Ishikawa (cell line): ENCODE results near the gene FAM131A.

ENCODE experiments used
- CEBPB ChIP-seq: IDR thresholded peaks from 2 replicates; pipeline ENCODE4 v1.6.1; 2012
- CREB1 ChIP-seq: IDR thresholded peaks from 2 replicates; pipeline ENCODE4 v1.6.1; 2012; ENCODE audit warnings: low read depth
- EP300 ChIP-seq: IDR thresholded peaks from 2 replicates; pipeline ENCODE4 v1.6.1; 2012; ENCODE audit warnings: borderline replicate concordance
- FOXM1 ChIP-seq: IDR thresholded peaks from 2 replicates; pipeline ENCODE4 v1.6.1; 2012; ENCODE audit warnings: low read depth, borderline replicate concordance
- MAX ChIP-seq: IDR thresholded peaks from 2 replicates; pipeline ENCODE4 v1.6.1; 2012
- NFIC ChIP-seq: IDR thresholded peaks from 2 replicates; pipeline ENCODE4 v1.6.1; 2012
- RAD21 ChIP-seq: IDR thresholded peaks from 2 replicates; pipeline ENCODE4 v1.6.1; 2012; ENCODE audit warnings: low read depth
- REST ChIP-seq: IDR thresholded peaks from 2 replicates; pipeline ENCODE4 v1.6.1; 2012; ENCODE audit warnings: low read depth, mild to moderate bottlenecking
- TAF1 ChIP-seq: IDR thresholded peaks from 2 replicates; pipeline ENCODE4 v1.6.1; 2012; ENCODE audit warnings: low read depth, mild to moderate bottlenecking
- TCF12 ChIP-seq: IDR thresholded peaks from 2 replicates; pipeline ENCODE4 v1.6.1; 2012; ENCODE audit warnings: low read depth
- TEAD4 ChIP-seq: IDR thresholded peaks from 2 replicates; pipeline ENCODE4 v1.6.1; 2012
- YY1 ChIP-seq: IDR thresholded peaks from 2 replicates; pipeline ENCODE4 v1.6.1; 2012; ENCODE audit warnings: low read depth

- TF ChIP-seq YY1 (no peak), TEAD4 (no peak), EP300 (no peak), CREB1 (no peak), TAF1 (no peak), REST (no peak), RAD21 (no peak), FOXM1 (no peak), CEBPB (no peak), MAX (no peak), TCF12 (no peak), NFIC (no peak)
These were observed 20.2 kb upstream of the FAM131A start for GRCh38 chr3:184317201-184317600.
